HG02852 (cell line): ENCODE results near the gene FLT1.

Experiments
- ATAC-seq: cut with Tn5 transposase; IDR thresholded peaks from one replicate; pipeline ENCODE4 v1.9.1; 2021; ENCODE audit warnings: mild to moderate bottlenecking, moderate library complexity; ENCODE audit not compliant: unreplicated experiment

The FLT1 gene

GRCh38 chr13:28349907-28350654 is 144.8 kb downstream of the FLT1 start:
- no peak for ATAC-seq

- ATAC-seq, result no peak
Measured at GRCh38 chr13:28349371-28349770, 145.6 kb downstream of the FLT1 start.

GRCh38 chr13:28347456-28348371 is 147.2 kb downstream of the FLT1 start:
- ATAC-seq, result no peak

GRCh38 chr13:28346154-28346553 is 148.8 kb downstream of the FLT1 start:
- no peak for ATAC-seq

GRCh38 chr13:28344163-28344562 is 150.8 kb downstream of the FLT1 start:
- ATAC-seq, result no peak

GRCh38 chr13:28342251-28342650 is 152.7 kb downstream of the FLT1 start:
- ATAC-seq, result no peak

GRCh38 chr13:28340272-28340793 is 154.6 kb downstream of the FLT1 start:
- ATAC-seq, result no peak

- no peak for ATAC-seq
Measured at GRCh38 chr13:28339419-28339818, 155.5 kb downstream of the FLT1 start.

GRCh38 chr13:28338742-28339141 is 156.2 kb downstream of the FLT1 start:
- ATAC-seq, result no peak

- no peak for ATAC-seq
Measured at GRCh38 chr13:28338006-28338574, 156.8 kb downstream of the FLT1 start.

- ATAC-seq, result no peak
Measured at GRCh38 chr13:28337166-28338005, 157.5 kb downstream of the FLT1 start.

GRCh38 chr13:28336193-28336657 is 158.7 kb downstream of the FLT1 start:
- no peak for ATAC-seq

- no peak for ATAC-seq
Measured at GRCh38 chr13:28333204-28333881, 161.6 kb downstream of the FLT1 start.

- no peak for ATAC-seq
Measured at GRCh38 chr13:28329395-28330158, 165.4 kb downstream of the FLT1 start.

GRCh38 chr13:28328271-28328607 is 166.7 kb downstream of the FLT1 start:
- no peak for ATAC-seq

GRCh38 chr13:28327373-28328270 is 167.3 kb downstream of the FLT1 start:
- ATAC-seq, result no peak

- ATAC-seq, result no peak
Measured at GRCh38 chr13:28326056-28326455, 168.9 kb downstream of the FLT1 start.

- no peak for ATAC-seq
Measured at GRCh38 chr13:28325022-28325421, 169.9 kb downstream of the FLT1 start.
